GM18867 (cell line): ENCODE data around the gene LMO3.
"Not testable (repeated sequence)": the region's sequence is repeated elsewhere in the genome, so short reads cannot be mapped to it uniquely, and the experiment has no call there.

ENCODE experiments used
- ATAC-seq: cut with Tn5 transposase; IDR thresholded peaks from one replicate; pipeline ENCODE4 v1.9.1; 2021; ENCODE audit warnings: mild to moderate bottlenecking, moderate library complexity; ENCODE audit not compliant: unreplicated experiment

LMO3 gene

DNA sequence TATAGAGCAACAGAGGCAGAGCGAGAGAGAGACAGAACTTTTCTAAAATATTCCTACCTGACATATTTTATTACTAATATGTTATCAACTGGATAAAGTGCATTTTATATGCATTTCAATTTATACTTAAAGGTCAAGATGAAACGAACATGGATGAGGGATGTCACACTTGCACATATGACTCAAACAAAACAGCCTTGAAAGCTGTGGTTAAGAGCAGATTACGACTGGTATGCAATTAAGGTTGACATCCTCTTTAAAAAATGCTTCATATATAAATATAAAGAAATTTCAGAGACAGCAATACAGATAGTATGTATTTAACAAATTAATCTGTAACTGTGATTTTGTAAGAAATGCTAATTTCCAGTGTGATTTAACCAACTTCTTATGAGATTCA, 52.5 kb downstream of the LMO3 start:
- no peak for ATAC-seq

DNA sequence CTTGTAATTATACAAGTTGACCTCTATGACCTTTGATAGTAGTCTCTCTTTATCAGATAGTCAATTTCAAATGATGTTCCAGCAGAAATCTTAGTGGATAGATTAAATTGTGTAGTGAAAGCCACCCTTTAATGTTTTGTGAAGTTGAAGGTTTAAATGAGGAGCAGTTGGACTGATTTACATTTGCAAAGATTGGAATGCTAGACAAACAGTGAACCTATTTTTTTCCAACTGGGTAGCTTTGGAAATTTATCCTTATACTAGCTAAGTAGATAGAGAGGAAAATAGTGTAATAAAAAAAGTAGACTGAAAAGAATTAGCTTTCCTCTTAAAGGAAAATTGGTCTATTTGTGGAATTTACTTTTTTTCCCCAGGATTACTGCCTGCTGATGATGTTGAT, 53.7 kb downstream of the LMO3 start:
- ATAC-seq = no peak

DNA sequence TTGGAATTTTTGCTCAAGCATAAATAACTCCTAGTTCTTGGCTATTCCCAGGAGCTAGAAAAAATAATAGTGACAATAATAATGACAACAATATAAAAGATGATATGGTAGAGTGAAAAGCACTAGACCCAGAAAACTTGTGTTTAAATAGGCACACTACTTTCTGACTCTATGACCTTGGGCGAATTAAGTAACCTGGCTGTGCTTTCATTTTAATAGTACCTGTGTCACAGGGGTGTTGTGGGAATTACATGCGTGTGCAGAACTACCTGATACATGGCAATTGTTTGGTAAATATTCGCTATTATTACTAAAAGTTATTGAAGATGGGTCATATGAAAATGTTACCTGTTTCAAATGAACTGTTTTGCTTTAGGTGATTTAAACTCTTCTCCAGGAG, 60.1 kb downstream of the LMO3 start:
- no peak for ATAC-seq

DNA sequence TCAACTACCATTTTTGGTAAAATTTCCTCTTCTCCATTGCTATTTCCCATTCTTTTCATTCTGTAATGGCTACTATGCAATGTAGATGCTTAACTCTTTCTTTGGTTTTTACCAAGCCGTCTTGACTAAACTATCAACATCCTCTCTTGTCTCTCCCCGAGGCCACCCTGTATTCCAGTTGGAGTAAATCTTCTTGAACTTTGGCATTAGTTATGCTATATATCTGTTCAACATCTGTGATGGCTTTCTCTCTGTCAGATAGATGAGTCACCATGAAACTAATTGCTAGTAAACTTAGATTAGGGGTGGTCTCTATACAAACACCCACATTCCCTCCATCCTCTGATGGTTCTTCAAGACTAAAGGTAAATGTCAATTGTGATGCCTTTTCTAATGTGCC, 63.4 kb downstream of the LMO3 start:
- no peak for ATAC-seq

DNA sequence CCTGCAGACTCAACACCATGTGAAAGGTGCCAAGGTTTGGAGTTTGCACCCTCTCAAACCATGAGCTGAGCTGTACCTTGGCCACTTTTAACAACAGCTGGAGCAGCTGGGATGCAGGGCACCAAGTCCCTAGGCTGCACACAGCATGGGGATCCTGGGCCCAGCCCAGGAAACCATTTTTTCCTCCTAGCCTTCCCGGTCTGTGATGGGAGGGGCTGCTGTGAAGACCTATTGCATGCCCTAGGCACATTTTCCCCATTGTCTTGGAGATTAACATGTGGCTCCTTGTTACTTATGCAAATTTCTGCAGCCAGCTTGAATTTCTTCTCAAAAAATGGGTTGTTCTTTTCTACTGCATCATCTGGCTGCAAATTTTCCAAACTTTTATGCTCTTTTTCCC, 68.3 kb downstream of the LMO3 start:
- not testable (repeated sequence) for ATAC-seq

DNA sequence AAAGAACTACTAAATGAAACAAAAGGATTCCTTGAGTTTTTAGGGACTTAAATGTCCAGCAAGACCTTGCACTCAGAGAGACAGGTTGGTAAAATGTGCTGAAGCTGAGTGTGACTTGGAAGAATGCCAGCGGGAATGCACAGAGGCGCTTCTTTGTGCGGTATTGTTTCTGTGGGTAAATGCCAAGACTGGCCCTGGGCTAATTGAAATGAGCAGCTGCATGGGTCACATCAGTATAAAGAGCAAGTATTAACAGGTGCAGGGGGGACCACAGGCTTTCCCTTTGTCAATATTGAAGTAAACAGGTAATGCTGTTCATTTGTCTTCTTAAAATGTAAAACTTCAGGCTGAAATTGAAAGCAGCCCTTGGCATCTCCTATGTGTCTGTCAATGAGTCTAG, 74.3 kb downstream of the LMO3 start:
- ATAC-seq = peak; percentile 81

DNA sequence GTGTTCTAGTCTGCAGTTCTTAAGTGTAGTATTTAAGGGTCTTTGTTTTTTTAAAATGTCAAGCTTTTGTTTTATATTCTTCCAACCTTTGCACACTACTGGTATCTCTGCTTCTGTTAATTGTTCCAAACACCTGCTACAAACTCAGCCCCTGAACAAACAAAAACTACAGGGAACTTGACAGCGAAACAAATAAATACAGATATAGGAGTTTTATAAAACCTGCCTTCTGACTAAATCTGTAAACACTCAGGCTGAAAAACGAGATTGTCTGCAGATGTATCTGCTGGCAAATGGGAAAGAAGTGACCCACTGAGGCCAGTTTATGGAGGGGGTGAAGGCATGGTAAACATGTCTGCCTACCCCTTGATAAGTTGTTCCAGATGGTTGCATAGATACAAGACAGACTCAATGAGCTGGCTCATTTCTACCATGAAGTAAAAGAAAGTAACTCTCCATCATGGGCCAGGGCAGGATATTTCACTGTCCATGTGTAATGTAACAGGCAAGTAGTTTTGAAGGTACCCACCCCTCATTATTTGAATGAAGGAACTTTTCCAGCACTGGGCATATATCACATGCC, 75.6 kb downstream of the LMO3 start:
- no peak for ATAC-seq

DNA sequence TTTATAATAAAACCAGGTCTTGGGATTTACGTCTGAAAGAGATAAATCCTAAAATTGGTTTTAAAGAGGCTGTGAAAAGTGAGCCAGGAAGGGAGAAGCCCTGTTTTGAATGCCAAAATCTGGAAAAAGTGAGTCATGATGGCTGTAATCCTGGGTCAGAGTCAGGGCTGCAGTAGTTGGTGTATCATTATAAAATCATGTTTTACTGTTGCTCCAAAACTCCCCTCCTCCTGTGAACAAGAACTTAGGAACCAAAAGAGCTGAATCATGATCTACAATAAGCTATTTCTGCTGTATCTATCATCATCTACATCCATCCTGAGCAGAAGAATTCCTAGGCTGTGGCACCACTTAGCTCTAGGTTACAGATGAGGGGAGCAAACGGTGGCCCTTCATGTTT, 79.3 kb downstream of the LMO3 start:
- no peak for ATAC-seq

DNA sequence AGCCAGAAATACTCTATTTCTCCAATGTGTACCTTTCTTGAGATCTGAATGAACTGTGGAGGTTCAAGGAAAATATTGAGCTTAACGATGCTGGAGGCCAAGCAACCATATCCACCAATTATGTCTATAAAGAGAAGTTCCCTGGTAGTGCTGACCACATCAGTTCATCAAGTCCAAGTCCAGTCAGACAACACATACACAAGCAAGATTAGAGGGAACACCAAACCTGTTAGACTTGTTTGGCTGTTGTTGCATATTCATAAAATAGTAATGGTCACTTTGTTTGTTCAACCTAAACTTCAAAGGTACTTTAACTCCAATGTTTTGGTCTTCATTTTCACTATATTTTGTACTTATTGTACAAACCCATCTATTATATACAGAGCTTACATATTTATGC, 81.6 kb downstream of the LMO3 start:
- no peak for ATAC-seq

DNA sequence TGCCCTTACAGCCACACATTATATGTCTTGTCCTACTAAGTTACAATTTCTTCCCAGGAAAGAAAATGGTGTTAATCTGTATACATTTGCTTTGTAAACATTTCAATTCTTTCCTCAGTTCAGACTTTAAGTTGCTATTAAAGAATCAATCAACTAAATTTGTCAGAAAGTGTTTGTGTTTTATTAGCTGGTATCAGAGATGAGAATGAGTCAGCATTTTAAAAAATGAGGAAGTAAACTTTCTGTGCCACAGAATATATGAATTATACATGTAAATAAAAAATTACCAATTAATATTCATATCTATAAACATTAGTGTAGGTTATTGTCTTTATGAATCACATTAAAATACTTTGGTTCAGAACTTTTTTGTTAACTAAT, 82.0 kb downstream of the LMO3 start:
- no peak for ATAC-seq

DNA sequence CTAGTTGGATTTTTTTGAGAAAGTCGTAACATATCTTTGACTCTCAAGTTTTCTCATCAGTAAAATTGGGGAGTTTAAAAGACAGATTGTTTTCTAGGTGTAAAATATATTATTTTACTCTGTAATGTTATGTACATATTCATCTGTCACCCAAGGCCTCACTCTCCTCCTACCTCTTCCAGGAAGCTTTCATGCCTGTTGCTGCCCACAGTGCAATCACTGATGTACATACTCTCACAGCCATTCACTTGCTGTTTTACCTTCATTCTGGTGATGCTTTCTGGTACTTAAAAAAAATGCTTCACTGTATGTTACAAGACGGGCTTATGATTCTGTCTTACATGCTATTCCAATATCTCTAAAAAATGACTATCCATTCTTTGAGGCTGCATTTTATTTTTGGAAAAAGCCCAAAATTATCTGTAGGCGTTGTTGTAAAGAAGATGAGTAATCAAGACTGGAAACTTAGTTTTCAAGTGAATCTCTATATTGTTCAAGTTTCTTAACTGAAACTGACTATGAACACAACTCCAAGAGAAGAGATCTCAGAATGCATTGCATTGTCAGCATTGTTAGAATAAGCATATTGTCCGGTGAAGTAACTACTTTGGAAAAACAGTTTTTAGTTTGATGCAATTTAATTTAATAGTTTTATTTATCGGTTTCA, 82.5 kb downstream of the LMO3 start:
- no peak for ATAC-seq

DNA sequence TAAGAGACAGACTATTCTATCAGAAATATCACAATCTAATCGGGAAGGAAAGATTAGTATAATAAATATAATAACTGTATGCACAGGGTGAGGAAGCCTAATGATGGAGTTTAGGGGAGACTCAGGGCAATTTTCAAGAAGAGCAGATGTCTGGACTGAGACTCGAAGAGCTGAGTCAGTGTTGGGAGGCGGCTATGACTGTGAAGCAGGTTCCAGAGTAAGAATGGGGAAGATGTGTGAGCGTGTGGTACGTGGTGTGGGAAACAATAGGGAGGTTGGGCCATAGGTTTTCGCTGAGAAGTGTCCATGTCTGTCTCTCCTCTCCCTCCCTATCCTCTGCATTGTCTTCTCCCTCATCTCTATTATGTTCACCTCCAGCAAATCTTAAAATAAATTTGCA, 85.6 kb downstream of the LMO3 start:
- ATAC-seq = peak; percentile 38

DNA sequence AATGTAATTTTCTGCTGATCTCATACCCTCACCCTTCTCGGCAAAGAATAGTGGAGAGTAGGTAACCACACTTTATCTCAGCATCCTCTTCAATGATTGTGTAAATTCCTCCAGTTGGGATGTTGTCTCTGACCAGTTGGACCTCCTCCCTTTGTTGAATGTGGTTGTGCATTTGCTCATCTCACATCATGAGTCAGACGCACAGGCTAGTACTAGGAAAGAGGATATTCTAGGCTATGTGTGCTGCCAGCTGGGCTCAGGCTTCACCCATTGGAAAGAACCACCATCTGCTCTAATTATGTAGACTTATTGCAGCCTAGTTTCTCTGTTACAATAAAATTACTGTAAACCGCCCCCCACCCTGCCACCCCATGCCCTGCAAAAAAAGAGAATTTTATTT, 90.3 kb downstream of the LMO3 start:
- ATAC-seq = no peak

DNA sequence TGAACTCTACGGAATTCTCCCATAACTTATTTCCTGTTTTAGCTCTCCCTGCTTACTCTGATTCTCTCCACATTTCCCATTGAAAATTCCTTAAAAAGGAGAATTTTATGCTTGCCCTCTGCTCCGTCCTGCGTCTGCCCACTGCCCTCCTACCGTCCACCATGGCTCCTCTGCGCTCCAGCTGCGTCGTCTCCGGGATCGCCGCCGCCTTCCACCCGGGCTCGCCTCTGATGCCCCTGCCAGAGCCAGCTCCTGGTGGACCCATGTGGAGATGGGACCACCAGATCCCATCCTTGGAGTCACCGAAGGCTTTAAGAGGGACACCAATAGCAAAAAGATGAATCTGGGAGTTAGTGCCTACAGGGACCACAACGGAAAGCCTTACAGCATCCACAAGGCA, 92.7 kb downstream of the LMO3 start:
- ATAC-seq = no peak

DNA sequence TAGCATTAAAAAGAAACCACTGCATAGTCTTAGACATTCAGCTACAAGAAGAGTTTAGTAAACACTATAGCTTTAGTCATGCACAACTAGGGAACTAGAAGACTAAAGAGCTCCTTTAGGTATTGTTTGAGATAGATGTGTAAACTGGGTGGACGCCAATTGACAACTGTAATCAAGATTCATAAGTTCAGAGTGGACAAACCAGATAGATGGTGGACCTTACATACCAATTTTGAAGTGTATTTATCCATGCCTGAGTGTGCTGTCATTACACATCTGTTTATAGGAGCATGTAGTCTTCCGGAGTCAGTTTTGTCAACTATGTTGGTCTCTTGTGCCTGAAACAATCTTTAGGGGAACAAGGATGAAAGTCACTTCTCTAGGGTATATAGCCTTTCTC, 96.6 kb downstream of the LMO3 start:
- no peak for ATAC-seq

DNA sequence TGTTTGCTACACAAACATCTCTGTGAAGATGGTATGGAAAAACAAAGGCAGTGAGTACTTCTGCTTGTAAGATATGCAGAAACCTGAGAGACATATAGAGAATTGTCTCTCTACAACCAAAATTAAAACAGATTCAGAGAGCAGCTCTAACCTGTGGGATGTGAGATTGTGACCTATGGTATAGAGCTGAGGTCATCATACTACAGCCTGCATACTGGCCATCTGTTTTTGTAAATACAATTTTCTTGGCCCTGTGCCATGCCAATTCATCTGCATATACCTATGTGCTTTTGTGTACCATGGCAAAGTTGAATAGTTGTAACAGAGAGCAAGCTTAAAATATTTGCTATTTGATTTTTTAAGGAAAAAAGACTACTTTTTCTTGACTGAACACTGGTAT, 99.6 kb downstream of the LMO3 start:
- no peak for ATAC-seq

DNA sequence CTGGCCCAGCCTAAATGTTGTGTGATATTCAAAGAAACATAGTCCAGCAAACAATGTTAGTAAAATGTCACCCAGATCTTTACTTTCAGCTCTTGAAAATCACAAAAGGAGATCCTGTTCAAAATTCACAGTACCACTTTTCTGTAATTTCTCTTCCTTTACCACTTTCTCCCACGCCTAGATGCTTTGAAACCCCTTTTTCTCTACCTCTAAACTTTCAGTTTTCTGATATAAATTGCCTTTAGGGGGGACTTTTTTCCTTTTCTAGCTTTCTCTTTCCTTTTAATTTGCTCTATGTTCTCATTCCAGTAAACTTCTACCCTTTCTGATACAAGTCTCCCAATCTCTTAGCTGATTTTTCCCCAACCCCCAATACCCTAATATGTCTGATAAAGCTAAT, 101.8 kb downstream of the LMO3 start:
- ATAC-seq = no peak

DNA sequence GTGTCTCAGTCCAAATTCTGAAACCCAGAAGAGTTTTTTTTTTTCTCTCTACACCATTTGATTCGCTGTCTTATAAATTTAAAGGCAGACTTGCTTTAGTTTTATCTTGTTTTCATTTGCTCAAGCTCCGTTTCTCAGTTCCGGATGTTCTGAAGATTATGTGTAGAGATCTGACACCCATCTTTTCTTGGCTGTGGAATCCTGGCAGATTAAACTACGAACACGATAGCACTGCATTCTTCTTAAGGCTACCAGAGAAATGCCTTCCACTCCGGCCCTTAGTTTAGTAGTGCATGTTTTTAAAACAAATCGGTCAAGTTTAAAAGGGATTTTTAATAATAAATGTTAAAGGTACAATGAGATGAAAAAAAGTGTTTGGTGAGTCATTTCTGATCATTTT, 106.4 kb downstream of the LMO3 start:
- no peak for ATAC-seq
